Activated naive CD4-positive, alpha-beta T cell treated with anti-CD3 and anti-CD28 coated beads for 36 hours (primary cell): ENCODE data around the gene UCK2. TPM values are rescaled to one million over a fixed set of nuclear protein-coding genes. Genes with fewer than 3 reads are reported as not detected.
"Not testable (repeated sequence)": the region's sequence is repeated elsewhere in the genome, so short reads cannot be mapped to it uniquely, and the experiment has no call there.

ENCODE experiments used
- CTCF ChIA-PET: fragments of 350-600 bp; sonication (Branson Sonifier 250); formaldehyde crosslinking; loops from one replicate; lab custom pipeline; 2021; ENCODE audit warnings: antibody characterized with exemption; lab: Charles Lee
- DNase-seq: peaks from one replicate; pipeline ENCODE4 v3.0.0-alpha.2; 2020
- H3K27ac Mint-ChIP-seq: one replicate; pipeline ENCODE4 v1.8.0; 2021; ENCODE audit warnings: mild to moderate bottlenecking, mixed read lengths
- H3K27me3 Mint-ChIP-seq: one replicate; pipeline ENCODE4 v1.8.0; 2021; ENCODE audit warnings: low read depth, mixed read lengths
- H3K36me3 Mint-ChIP-seq: one replicate; pipeline ENCODE4 v1.8.0; 2021; ENCODE audit warnings: low read depth, mixed read lengths
- H3K4me1 Mint-ChIP-seq: one replicate; pipeline ENCODE4 v1.8.0; 2021; ENCODE audit warnings: low read depth, mixed read lengths
- H3K4me3 Mint-ChIP-seq: one replicate; pipeline ENCODE4 v1.8.0; 2021; ENCODE audit warnings: mild to moderate bottlenecking, moderate library complexity, mixed read lengths
- H3K9me3 Mint-ChIP-seq: one replicate; pipeline ENCODE4 v1.8.0; 2021; ENCODE audit warnings: mixed read lengths
- intact Hi-C: fragments of 100-400 bp; cut with micrococcal nuclease; formaldehyde crosslinking; loops from one replicate; pipeline ENCODE4 v1.15.1; 2023
- total RNA-seq, 2 experiments: library from RNA; stranded (reverse); gene quantifications; one replicate each; pipeline ENCODE4 v1.2.3, GENCODE V29; 2021

UCK2 gene
- 10 to 100 TPM; 58.8 to 61.5 TPM for total RNA-seq

DNA sequence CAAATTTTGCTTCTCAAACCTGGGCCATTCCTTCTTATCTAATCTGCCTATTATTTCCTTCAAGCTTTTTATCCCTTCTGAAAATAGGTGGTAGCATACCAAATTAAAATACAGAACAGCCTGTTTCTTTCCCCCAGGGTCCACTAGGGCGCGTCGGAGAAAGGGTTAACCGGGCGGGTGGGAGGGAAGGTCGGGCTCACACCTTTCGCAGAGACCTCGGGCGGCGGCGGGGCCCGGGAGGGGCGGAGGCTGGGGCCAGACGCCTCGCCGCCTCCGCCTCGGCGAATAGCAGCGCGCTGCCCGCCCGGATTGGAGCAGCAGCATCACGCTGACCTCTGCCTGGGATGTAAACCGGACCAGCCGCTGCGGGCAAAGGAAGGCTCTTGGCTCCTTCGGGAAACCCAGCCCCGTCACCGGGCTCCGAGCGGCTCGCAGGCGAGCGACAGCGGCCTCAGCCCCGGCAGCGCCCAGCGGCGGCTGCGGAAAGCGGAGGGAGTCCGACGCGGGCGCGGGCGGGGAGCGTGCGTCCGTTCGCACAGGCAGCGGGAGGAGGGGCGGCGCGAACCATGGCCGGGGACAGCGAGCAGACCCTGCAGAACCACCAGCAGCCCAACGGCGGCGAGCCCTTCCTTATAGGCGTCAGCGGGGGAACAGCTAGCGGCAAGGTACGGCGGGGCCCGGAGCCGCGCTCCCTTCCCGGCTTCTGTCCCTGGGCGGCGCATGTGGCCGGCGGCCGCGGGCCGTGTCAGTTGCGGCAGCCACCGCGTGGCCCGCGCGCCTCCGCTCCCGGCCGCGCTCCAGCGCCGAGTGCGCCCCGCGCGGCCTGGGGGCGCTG lies at the start of gene UCK2:
UCK2 (plus strand) TSS at position 347 of the 835 bp plus-strand sequence; CDS start at position 567, 220 bp downstream.
- CTCF ChIA-PET, result interaction anchor here (0.6 to 1.5 kb wide), 2 partner anchors 80 to 86 kb away, joined by 3 read pairs; no protein-coding TSS in a partner anchor
- intact Hi-C loops, result loop anchor here (1.0 to 10.0 kb wide), 9 partner anchors 15 to 1007 kb away; partner anchors contain the start of genes ALDH9A1, POGK and TMCO1
- peaks cover 13% of the 10 kb centered on the region for H3K4me1 Mint-ChIP-seq

GRCh38 chr1:165778197-165778596 lies 49.2 kb upstream of the UCK2 start:
- H3K27me3 Mint-ChIP-seq, H3K9me3 Mint-ChIP-seq, H3K4me3 Mint-ChIP-seq, CTCF ChIA-PET, H3K4me1 Mint-ChIP-seq, DNase-seq, H3K27ac Mint-ChIP-seq, intact Hi-C loops: not testable (repeated sequence)
- H3K36me3 Mint-ChIP-seq, result peaks cover 12% of the 10 kb centered on the region

More for the DNA sequence above, at the start of gene UCK2:
- Mint-ChIP-seq H3K27me3 (peaks cover 3% of the 10 kb centered on the region), H3K36me3 (peaks cover 7% of the 10 kb centered on the region), H3K9me3 (no peaks in the 10 kb centered on the region), H3K27ac (peak within 1 kb of the TSS; percentile 88), H3K4me3 (peak within 1 kb of the TSS; percentile 93)
- DNase-seq, result peak; percentile 62

DNA sequence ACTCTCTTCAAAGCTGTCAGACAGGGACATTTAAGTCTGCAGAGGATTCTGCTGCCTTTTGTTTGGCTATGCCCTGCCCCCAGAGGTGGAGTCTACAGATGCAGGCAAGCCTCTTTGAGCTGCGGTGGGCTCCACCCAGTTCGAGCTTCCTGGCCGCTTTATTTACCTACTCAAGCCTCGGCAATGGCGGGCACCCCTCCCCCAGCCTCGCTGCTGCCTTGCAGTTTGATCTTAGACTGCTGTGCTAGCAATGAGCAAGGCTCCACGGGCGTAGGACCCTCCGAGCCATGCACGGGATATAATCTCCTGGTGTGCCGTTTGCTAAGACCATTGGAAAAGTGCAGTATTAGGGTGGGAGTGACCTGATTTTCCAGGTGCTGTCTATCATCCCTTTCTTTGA lies 43.9 kb upstream of the UCK2 start:
- H3K9me3 Mint-ChIP-seq, DNase-seq, H3K27me3 Mint-ChIP-seq, H3K4me3 Mint-ChIP-seq, H3K36me3 Mint-ChIP-seq, H3K4me1 Mint-ChIP-seq, intact Hi-C loops, H3K27ac Mint-ChIP-seq: not testable (repeated sequence)
- CTCF ChIA-PET, result interaction anchor here (0.8 to 1.4 kb wide), 2 partner anchors 40 to 145 kb away, joined by 3 to 4 read pairs; no protein-coding TSS in a partner anchor

DNA sequence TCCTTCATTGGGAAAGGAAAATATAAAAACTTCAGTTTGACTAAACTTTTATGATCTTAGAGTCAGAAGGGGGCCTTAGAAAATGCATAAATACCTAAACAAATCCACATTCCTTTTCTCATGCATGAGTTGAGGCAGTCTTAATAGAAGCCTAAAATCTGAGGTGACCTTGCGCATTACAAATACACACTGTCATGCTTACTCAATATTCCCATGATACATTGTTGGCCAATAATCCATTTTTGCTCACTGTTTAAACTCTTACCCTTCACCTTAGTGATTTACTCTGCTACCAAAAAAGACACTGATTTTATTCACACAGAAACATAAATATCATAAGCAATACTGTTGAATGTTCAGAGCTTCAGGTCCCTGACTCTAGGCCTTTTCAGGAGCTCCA lies 39.7 kb upstream of the UCK2 start:
- CTCF ChIA-PET, result no interaction called here
- intact Hi-C loops, result no loop called here
- Mint-ChIP-seq H3K27ac (no peak overlapping the region), H3K4me3 (no peak overlapping the region), H3K9me3 (no peaks in the 10 kb centered on the region), H3K4me1 (no peaks in the 10 kb centered on the region), H3K36me3 (no peaks in the 10 kb centered on the region), H3K27me3 (peaks cover 4% of the 10 kb centered on the region)
- DNase-seq, result no peak

- Mint-ChIP-seq H3K27ac (no peak overlapping the region), H3K4me3 (no peak overlapping the region), H3K27me3 (peaks cover 10% of the 10 kb centered on the region), H3K36me3 (no peaks in the 10 kb centered on the region), H3K4me1 (no peaks in the 10 kb centered on the region), H3K9me3 (no peaks in the 10 kb centered on the region)
- DNase-seq, result no peak
- intact Hi-C loops, result no loop called here
- CTCF ChIA-PET, result no interaction called here
These were observed 33.5 kb upstream of the UCK2 start for GRCh38 chr1:165793951-165794350.

DNA sequence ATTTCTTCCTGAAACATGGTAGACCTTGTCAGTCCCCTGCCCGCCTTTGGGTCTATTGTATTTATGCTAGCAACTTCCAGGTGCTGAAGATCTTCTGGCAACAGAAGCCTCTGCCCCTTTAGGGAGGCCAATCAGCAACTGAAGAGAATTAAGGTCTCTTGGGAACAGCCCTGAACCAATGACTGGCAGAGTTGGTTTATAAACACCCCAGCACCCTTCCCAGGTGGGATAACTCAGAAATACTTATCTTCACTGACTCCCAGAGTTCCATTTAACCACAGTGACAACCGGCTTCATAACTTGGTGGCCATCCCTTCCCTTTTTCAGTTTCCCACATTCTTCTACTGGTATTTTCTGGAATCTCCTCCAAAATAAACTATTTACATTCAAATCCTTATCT lies 31.5 kb upstream of the UCK2 start:
- CTCF ChIA-PET, result no interaction called here
- DNase-seq, result no peak
- Mint-ChIP-seq H3K27ac (no peak overlapping the region), H3K27me3 (peaks cover 16% of the 10 kb centered on the region), H3K4me3 (no peak overlapping the region), H3K4me1 (no peaks in the 10 kb centered on the region), H3K36me3 (no peaks in the 10 kb centered on the region), H3K9me3 (no peaks in the 10 kb centered on the region)
- intact Hi-C loops, result no loop called here

DNA sequence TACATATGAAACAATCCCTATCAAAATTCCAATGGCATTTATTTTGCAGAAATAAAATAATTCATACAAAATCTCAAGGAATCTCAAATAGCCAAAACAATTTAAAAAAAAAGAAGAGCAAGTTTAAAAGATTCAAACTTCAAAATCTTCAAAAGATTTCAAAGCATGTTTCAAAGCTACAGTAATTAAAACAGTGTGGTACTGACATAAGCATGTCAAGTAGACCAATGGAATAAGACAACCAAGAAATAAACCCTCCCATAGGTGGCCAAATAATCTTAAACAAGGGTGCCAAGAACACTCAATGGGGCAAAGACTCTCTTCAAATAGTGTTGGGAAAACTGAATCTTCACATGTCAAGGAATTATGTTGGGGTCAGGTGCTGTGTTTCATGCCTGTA lies 28.0 kb upstream of the UCK2 start:
- no peak overlapping the region for H3K27ac Mint-ChIP-seq

DNA sequence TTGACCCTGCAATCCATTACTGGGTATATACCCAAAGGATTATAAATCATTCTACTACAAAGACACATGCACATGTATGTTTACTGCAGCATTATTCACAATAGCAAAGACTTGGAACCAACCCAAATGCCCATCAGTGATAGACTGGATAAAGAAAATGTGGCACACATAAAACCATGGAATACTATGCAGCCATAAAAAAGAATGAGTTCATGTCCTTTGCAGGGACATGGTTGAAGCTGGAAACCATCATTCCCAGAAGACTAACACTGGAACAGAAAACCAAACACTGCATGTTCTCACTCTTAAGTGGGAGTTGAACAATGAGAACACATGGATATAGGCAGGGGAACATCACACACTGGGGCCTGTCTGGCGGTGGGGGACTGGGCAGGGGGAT lies 22.9 kb upstream of the UCK2 start:
- CTCF ChIA-PET, H3K4me1 Mint-ChIP-seq: not testable (repeated sequence)

More for the DNA sequence above, 28.0 kb upstream of the UCK2 start:
- H3K9me3 Mint-ChIP-seq, result no peaks in the 10 kb centered on the region
- CTCF ChIA-PET, result no interaction called here
- peaks cover 13% of the 10 kb centered on the region for H3K27me3 Mint-ChIP-seq
- DNase-seq, result no peak
- intact Hi-C loops, result no loop called here
- no peaks in the 10 kb centered on the region for H3K36me3 Mint-ChIP-seq
- H3K4me3 Mint-ChIP-seq, result no peak overlapping the region
- H3K4me1 Mint-ChIP-seq, result no peaks in the 10 kb centered on the region

DNA sequence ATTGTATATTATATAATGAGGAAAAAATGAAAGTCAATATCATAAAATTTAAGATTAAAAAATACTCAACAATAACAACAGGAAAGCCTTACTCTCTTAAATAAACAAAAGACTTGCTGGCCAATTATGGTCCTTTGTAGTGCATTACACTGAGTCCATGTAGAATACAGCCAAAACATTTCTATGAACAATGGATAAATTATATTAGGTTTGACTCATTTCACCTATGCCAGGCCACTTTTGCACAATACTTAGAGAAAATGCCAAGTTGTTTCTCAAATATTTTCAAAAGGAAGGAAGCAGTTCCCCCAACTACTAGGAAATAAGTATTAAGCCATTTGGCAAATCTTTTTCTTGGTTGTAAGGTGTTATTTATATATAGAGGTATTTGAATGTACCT lies 19.8 kb upstream of the UCK2 start:
- intact Hi-C loops, result no loop called here
- Mint-ChIP-seq H3K36me3 (no peaks in the 10 kb centered on the region), H3K4me1 (no peaks in the 10 kb centered on the region), H3K27me3 (peaks cover 3% of the 10 kb centered on the region), H3K4me3 (no peak overlapping the region), H3K27ac (no peak overlapping the region), H3K9me3 (no peaks in the 10 kb centered on the region)
- no peak for DNase-seq
- CTCF ChIA-PET, result no interaction called here

More for the DNA sequence above, 22.9 kb upstream of the UCK2 start:
- H3K9me3 Mint-ChIP-seq, intact Hi-C loops, DNase-seq, H3K36me3 Mint-ChIP-seq, H3K4me3 Mint-ChIP-seq, H3K27ac Mint-ChIP-seq: not testable (repeated sequence)
- H3K27me3 Mint-ChIP-seq, result peaks cover 11% of the 10 kb centered on the region

DNA sequence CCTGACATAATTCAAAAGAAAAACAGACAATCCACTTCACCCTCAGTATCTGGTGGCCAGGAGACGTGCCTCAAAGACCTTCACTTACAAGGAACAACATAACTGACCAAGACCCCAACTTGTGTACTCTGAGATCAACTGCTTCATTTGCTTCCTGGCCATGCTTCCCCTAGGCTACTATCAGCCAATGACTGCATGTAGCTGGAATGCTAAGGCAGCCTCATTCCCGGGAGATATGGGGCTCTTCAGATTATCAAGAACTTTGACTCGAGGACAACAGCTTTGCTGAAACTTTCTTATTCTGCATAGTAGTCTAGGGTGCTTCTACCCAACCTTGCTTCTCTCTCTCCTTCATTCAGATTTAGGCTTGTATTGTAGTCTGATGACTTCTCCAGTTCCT lies 11.7 kb upstream of the UCK2 start:
- no peak for DNase-seq
- Mint-ChIP-seq H3K9me3 (peaks cover 4% of the 10 kb centered on the region), H3K36me3 (no peaks in the 10 kb centered on the region), H3K27ac (no peak overlapping the region), H3K4me1 (no peaks in the 10 kb centered on the region), H3K4me3 (no peak overlapping the region), H3K27me3 (peaks cover 2% of the 10 kb centered on the region)
- CTCF ChIA-PET, result no interaction called here
- intact Hi-C loops, result no loop called here

- H3K36me3 Mint-ChIP-seq, result no peaks in the 10 kb centered on the region
- CTCF ChIA-PET, result no interaction called here
- H3K27me3 Mint-ChIP-seq, result peaks cover 2% of the 10 kb centered on the region
- peaks cover 4% of the 10 kb centered on the region for H3K9me3 Mint-ChIP-seq
- intact Hi-C loops, result no loop called here
- no peak overlapping the region for H3K27ac Mint-ChIP-seq
- no peak for DNase-seq
- H3K4me1 Mint-ChIP-seq, result no peaks in the 10 kb centered on the region
- no peak overlapping the region for H3K4me3 Mint-ChIP-seq
These were observed 11.3 kb upstream of the UCK2 start for GRCh38 chr1:165816157-165816556.

DNA sequence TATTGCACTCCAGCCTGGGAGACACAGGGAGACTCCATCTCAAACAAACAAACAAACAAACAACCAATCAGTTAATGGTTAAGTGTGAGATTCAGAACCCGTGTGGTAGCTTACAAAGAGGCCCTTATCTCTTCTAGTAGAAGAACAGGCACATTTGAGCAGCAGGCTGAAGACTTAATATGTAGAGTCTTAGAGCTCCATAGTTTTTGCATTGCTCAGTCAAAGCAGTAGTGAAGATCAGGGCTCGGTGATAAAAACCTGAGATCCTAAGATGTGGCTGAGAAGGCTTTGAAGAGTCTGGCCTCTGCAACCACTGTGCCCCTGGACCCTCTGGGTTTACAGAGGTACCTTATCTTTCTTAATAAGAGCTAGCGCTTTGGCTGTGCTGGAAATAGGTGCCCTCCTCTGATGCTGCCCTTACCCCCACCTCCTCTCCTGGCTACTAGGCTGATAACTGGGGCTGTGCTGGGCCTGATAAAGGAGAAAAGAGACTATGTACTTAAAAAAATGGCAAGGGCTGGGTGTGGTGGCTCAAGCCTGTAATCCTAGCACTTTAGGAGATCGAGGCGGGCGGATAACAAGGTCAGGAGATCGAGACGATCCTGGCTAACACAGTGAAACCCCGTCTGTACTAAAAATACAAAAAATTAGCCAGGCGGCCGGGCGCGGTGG lies 10.5 kb upstream of the UCK2 start:
- Mint-ChIP-seq H3K4me1 (no peaks in the 10 kb centered on the region), H3K27me3 (peaks cover 2% of the 10 kb centered on the region), H3K4me3 (no peak overlapping the region), H3K27ac (no peak overlapping the region), H3K36me3 (no peaks in the 10 kb centered on the region), H3K9me3 (peaks cover 4% of the 10 kb centered on the region)
- no peak for DNase-seq
- CTCF ChIA-PET, result no interaction called here
- intact Hi-C loops, result no loop called here
